GM18505 (cell line): ENCODE results near the gene SLC22A5.

Source experiments
- ATAC-seq: cut with Tn5 transposase; IDR thresholded peaks from one replicate; pipeline ENCODE4 v1.9.1; 2021; ENCODE audit not compliant: unreplicated experiment
- POLR2A ChIP-seq: IDR thresholded peaks from 4 replicates; pipeline ENCODE4 v1.6.1; 2011; ENCODE audit warnings: borderline replicate concordance; ENCODE audit not compliant: insufficient read depth, insufficient read length; ENCODE audit errors: extremely low read depth

Gene SLC22A5

DNA sequence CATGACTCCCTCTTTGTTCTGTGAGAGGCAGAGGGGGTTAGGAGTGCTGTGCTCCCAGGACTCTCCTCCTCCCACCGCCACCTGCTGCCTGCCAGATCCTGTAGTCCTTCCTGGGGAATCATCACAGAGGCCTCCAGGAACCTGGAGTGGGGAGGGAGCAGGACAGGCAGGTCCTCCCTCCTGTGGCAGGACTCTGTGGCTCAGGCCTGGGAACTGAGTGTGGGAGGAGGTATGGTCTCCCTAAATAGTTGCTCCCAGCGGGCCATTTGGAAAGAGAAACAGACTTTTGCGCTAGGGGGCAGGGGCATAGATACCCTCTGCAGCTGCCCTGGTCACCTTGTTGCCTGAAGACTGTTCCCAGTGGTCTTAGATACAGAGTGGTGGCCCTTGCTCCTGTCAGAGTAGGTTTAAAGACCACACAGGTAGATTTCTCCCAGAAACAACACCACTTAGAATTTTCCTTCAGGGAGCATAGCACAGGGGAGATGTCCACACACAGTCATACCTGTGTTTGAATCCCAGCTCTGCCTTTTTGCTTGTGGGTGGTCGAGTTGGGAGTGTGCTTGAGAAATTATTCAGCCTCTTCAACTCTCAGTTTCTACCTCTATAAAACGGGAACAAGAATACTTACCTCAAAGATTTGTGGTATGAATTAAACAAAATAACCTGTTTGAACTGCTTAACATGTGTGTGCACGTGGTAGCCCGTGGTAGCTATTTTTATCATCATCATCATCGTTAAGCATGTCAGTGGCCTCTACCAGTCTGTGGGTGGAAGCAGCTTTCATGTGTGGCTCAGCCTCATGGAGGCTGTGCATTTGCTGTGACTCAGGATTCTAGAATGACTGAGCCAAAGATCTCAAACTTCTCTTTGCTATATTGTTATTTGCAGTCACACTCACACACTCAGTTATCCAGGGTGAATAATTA is 55.8 kb downstream of the SLC22A5 start:
- peak; percentile 49 for ATAC-seq
- TF ChIP-seq POLR2A, result peak; percentile 62

DNA sequence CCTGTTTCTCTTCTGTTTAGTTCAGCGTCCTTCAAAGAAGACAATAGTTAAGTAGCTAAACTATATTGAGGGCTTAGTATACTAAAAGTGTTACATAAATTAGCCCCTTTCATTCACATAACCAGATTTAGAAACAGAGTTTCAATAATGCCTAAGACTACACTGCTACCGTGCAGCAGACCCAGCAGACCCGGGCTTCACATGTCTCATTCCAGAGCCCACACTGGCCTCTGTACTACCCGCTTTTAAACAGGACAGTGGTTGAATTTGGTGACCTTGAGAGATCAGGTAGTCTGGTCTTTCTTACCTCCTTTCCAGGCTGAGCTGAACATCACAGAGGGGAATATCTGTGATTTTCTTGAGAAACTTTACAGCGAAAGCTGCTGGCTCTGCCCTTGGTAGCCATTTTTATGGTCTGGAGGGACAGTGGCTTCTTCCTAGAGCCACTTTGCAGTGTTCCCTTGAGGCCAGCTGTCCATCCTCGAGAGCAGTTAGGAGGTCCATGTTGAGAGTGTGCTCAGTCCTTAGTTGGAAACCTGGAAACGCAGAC is 56.5 kb downstream of the SLC22A5 start:
- TF ChIP-seq POLR2A, result no peak
- ATAC-seq, result no peak

DNA sequence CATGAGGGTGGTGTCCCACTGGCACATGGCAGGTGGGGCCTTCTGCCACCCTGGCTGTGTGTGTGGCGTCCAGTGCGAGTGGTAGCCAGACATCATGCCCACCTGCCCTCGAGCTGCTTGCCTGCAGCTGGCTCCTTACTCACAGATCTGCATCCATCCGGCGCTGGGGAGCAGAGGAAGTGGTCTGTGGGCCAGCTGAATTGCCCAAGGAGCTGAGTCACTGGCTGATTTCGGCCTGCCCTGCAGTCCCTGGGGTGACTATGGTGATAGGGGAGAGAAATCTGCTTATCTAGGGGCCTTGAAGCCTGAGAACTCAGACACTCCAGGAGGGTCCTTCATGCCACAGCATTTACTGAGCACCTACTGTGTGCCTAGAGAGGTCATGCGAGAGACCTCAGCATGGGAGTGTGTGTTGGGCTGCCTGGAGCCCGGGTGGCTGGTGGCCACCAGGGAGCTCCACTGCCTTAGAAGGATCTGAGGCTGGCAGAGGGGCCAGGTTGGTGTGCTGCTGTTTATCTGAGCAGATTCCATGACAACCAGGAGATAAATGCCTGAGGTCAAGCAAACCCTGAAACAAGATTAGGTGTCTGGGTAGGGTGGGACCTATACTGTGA is 57.1 kb downstream of the SLC22A5 start:
- ATAC-seq, result peak; percentile 39
- TF ChIP-seq POLR2A, result peak; percentile 53

DNA sequence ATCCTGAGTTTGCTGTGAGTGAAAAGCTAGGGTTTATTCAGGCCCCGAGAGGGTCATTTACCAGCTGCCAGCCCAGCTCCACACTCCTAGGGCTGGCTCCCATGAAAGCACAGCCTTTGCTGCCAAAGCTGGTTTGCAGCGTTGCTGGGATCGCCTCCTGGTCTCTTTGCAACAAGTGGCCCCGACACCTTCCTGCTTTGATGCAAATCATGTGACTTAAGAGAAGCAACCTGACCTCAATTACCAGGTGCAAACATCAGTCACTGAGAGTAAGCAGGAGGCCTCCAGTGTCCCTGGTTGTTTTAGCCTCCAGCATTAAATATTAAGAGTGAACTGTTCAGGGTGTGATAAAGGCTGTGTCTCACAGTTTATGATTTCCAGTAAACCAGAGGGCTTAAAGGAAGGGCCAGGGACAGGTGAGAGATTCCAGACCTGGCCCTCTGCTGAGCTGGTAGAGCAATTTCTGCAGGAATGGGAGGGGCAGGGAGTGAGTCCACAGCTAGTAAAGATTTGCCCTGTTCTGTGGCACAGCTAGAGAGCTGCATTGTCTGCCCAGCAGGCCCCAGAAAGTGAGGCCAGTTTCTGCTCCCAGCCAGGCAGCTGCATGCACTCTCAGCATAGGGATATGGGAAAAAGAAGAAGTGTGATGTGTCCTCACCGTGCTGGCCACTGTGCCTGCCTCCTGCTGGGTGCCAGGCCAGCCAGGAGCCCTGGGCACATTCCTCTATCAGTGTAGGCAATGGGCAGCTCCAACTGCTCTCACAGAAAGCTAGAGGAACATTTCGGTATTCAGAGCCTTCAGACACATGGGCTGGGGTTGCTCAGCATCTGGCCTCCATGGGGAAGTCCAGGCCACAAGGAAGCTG is 58.0 kb downstream of the SLC22A5 start:
- TF ChIP-seq POLR2A, result peak; percentile 55
- no peak for ATAC-seq

DNA sequence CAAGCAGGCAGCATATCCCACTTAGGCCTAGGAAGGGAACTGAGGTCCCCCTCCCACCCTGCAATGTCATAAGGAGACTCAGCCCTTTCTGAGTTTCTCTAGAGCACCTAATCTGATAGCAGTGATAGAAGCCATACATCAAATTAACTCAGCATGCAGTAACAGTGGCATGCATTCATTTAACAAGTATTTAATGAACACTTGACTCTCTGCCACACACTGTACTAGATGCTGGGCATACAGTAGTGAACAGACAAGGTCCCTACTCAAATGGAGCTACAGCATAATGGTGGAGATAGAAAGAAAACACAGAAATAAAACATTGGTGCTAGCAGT is 58.6 kb downstream of the SLC22A5 start:
- no peak for ATAC-seq
- no peak for TF ChIP-seq POLR2A

DNA sequence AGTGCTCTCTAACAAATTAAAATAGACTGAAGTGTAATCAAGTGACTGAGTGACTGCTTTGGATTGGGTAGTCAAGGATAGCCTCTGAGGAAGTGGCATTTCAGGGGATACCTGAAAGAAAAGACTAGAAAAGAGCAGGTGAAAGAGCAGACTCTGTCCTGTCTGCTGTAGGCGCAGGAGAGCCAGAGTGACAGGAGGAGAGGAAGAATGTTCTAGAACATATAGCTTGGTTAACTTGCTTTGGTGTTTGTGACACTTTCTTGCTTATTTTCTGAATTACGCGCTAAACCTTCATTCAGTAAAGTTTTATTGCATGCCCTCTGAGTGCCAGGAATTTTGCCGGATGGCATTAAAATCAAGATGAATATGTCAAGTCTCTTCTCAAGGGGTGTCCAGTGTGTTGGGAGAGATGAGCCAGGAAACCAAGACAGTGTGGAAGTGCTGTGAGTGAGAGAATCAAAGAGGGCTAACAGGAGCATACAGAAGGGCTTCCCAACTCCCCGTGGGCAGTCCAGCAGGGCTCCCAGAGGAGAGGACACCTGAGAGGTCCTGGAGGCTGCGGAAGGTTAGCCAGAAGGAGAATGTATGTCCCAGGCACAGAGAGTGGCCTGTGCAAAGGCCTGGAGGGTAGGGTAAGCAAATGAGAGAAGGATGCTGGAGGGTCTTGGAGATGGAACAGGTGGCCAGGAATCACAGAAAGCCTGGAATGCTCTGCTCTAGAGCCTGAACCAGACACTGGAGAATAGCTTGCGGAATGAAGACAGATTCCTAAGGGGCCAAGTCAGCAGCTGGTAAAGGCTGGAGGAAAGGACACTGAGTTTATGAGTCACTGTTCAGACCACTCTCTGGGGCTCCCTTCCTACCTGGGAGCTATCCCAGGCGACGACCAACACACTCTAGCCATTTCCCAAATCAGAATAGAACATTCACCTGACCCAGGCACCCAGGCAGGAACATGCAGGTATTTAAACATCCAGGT is 59.3 kb downstream of the SLC22A5 start:
- no peak for TF ChIP-seq POLR2A
- ATAC-seq, result no peak

DNA sequence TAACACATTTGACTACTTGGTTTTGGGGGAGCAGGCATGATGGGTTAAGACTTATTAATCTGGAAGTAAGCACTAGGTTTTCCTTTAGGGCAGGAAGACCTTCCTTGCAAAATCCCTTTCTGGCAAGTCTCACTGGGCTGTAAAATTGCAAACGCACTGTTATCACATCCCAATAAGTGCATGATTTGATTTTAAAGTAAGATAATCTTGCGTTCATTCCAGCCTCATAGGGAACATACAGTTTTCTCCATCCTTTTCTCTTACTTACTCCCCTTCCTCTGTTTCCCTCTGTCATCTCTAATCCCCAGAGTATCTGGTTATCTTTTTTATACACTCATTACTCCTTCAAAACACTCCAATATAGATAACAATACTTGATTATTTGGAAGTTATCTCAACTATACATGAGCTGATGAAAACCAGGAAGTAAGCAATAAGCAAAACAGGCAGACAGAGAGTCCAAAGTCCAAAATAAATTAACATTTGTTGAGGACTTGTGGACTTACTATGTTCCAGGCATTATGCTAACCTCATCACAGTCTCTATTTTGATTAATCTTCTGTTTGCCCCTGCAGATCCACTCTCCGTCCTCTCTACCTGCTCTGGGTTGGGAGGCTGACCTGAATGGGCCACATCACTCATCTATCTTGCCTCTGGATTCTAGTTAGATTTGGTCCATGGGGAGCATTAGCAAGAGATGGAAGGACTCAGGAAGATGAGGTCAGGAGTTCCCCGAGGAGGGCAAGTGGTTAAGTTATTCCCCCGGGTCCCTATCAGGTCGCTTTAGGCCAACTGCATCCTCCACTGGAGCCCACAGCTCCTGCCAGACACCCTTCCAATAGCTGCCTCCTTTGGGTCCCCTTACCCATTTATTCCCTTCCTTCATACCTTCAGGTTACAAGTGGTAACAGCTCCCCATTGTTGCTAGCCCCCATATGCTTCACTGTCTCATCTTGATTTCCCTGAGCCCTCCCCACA is 60.2 kb downstream of the SLC22A5 start:
- no peak for TF ChIP-seq POLR2A
- no peak for ATAC-seq

DNA sequence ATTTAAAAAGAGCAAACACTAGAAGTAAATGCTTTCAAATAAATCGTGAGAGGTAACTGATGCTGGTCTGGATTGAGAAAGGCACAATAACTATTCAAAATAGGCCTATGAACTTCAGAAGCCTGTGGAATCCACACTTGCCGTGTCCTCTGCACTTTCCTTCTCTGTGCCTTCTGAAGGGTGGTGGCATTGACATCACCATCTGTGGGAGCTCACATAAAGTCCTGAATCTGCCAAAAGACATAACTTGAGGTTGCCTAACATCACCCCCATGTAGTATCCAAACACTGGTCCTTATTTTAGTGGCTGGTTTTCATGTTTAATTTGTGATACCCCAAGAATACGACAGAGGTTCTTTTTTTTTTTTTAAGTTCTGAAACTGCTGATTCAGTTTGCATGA is 61.2 kb downstream of the SLC22A5 start:
- no peak for ATAC-seq
- TF ChIP-seq POLR2A, result no peak

DNA sequence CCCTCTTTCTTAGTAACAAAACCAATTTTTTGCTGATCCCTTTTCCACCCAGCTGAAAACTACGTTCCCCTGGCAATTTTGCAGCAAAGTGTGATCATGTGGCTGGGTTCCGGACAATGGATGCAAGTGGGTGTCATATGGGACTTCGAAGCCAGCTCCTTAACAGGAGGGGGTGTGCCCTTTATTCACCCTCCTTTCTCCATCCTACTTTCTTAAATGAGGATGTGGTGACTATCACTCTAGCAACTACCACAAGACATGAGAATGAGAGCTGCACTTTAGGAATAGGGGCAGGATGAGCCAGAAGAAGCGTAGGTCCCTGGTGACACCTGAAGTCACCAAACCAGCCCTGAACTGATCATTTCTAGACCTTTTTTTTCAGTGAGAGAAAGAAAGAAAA is 62.1 kb downstream of the SLC22A5 start:
- no peak for TF ChIP-seq POLR2A
- no peak for ATAC-seq

DNA sequence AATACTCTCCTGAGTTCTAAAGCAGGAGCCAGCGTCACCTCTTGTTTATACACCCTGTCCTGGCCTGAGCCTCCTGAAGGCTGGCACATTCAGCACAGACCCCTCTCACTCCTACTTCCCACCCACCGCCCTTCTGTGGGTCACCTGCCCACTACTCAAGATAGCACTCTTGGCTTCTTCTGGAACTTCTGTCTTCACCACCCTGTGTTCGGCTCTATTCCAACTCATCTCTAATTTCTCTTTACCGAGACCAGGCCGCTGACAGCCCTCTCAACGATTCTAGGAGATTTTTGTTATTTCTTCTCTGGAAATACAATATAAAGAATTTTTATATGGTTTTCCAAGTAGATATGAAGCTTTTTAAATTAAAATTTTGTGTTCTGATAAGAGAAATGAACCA is 63.6 kb downstream of the SLC22A5 start:
- TF ChIP-seq POLR2A, result no peak
- ATAC-seq, result no peak
